Stimulated activated CD8-positive, alpha-beta memory T cell treated with anti-CD3 and anti-CD28 coated beads, Interleukin-12 subunit alpha, Interleukin-12 subunit beta, amount 100 ng/mL, for 24 hours (primary cell): ENCODE results near the gene SEZ6L2.
"Not testable (repeated sequence)": the region's sequence is repeated elsewhere in the genome, so short reads cannot be mapped to it uniquely, and the experiment has no call there.

Source experiments
- DNase-seq: peaks from one replicate; pipeline ENCODE4 v3.0.0-alpha.2; 2020; ENCODE audit errors: extremely low read depth

SEZ6L2 gene

GRCh38 chr16:29899516-29900101 is at the start of gene SEZ6L2:
Gene SEZ6L2 (minus strand): TSS chr16:29899550. CDS start chr16:29899019, 531 bp downstream.
- DNase-seq, result peak; percentile 28

GRCh38 chr16:29947897-29948296 is 48.5 kb upstream of the SEZ6L2 start:
- no peak for DNase-seq

- DNase-seq, result no peak
Measured at GRCh38 chr16:29943846-29944799, 44.8 kb upstream of the SEZ6L2 start.

- no peak for DNase-seq
Measured at GRCh38 chr16:29940656-29941055, 41.3 kb upstream of the SEZ6L2 start.

GRCh38 chr16:29931750-29932149 is 32.4 kb upstream of the SEZ6L2 start:
- DNase-seq, result not testable (repeated sequence)

GRCh38 chr16:29927070-29927905 is 27.9 kb upstream of the SEZ6L2 start:
- DNase-seq, result no peak

GRCh38 chr16:29926711-29927052 is 27.3 kb upstream of the SEZ6L2 start:
- no peak for DNase-seq

- DNase-seq, result peak; percentile 63
Measured at GRCh38 chr16:29925781-29926710, 26.7 kb upstream of the SEZ6L2 start, which contains the start of gene KCTD13. Gene KCTD13 (minus strand): TSS chr16:29926226. CDS start chr16:29926033, 193 bp downstream.

GRCh38 chr16:29925105-29925756 is 25.9 kb upstream of the SEZ6L2 start:
- no peak for DNase-seq

GRCh38 chr16:29922986-29923501 is 23.7 kb upstream of the SEZ6L2 start:
- no peak for DNase-seq

GRCh38 chr16:29922326-29922725 is 23.0 kb upstream of the SEZ6L2 start:
- no peak for DNase-seq

- no peak for DNase-seq
Measured at GRCh38 chr16:29921034-29921385, 21.7 kb upstream of the SEZ6L2 start.

GRCh38 chr16:29920288-29921033 is 21.1 kb upstream of the SEZ6L2 start:
- DNase-seq, result no peak

- DNase-seq, result no peak
Measured at GRCh38 chr16:29916979-29917378, 17.6 kb upstream of the SEZ6L2 start.

- no peak for DNase-seq
Measured at GRCh38 chr16:29915590-29916247, 16.4 kb upstream of the SEZ6L2 start.

GRCh38 chr16:29913514-29913913 is 14.2 kb upstream of the SEZ6L2 start:
- DNase-seq, result no peak

- no peak for DNase-seq
Measured at GRCh38 chr16:29912087-29912486, 12.7 kb upstream of the SEZ6L2 start.

- no peak for DNase-seq
Measured at GRCh38 chr16:29911676-29912010, 12.3 kb upstream of the SEZ6L2 start.
